ENCODE data around the gene CCDC174. TPM values are rescaled to one million over a fixed set of nuclear protein-coding genes. Genes with fewer than 3 reads are reported as not detected.
"Not testable (repeated sequence)": the region's sequence is repeated elsewhere in the genome, so short reads cannot be mapped to it uniquely, and the experiment has no call there.

Gene CCDC174
- total and polyA plus RNA-seq, 3 experiments from 2014 or later: 16.8 to 34.6 (median 18.2) TPM

DNA sequence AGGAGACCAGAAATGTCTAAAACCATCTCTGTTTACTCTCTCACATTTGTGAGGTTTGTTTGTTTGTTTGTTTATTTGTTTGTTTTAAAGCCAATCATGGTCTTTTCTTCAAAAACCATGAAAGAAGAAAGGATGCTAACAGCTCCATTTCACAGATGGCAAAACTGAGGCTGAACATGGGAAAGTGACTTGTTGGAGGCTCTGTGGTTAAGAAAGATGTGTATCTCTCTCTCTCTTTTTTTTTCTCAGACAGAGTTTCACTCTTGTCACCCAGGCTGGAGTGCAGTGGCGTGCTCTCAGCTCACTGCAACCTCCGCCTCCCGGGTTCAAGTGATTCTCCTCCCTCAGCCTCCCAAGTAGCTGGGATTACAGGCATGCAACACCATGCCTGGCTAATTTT, 42.5 kb upstream of the CCDC174 start:
- POLR2A ChIA-PET; H3K4me1 Mint-ChIP-seq; H3K4me3 ChIP-seq (ENCODE audit: low read length); H3K27ac ChIP-seq (ENCODE audit: low read depth, low read length); H3K9me3 Mint-ChIP-seq; H3K36me3 ChIP-seq (ENCODE audit: insufficient read depth, low read length); H3K4me3 Mint-ChIP-seq; DNase-seq; CTCF ChIA-PET; H3K27me3 ChIP-seq (ENCODE audit: insufficient read depth, low read length, poor library complexity, severe bottlenecking); H3K4me1 ChIP-seq (ENCODE audit: insufficient read depth, low read length); H3K9me3 ChIP-seq (ENCODE audit: low read length); H3K27ac Mint-ChIP-seq; H3K36me3 Mint-ChIP-seq: not testable (repeated sequence)
- peaks cover 36 to 72% of the 10 kb centered on the region in 2 donors for H3K27me3 Mint-ChIP-seq

DNA sequence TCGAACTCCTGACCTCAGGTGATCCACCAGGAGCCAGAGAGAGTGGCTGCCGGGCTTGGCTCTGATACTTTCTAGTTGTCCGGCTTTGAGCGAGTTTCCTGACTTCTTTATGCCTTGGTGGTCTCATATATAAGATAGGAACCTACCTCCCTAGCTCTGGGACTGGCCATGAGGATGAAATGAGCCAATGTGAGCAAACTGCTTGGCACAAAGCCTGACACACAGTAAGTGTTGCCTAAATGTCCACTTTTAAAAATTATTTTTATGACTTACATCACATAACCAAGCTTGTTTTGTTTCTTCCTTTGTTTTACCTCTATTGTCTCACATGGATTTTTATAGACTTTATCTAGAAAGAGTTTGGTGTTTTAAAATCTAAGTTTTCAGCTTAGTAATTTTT, 42.1 kb upstream of the CCDC174 start:
- Histone ChIP-seq H3K27me3 (ENCODE audit: insufficient read depth, low read length, poor library complexity, severe bottlenecking) (no peaks in the 10 kb centered on the region), H3K36me3 (ENCODE audit: insufficient read depth, low read length) (no peaks in the 10 kb centered on the region), H3K27ac (ENCODE audit: low read depth, low read length) (no peak overlapping the region), H3K4me1 (ENCODE audit: insufficient read depth, low read length) (no peaks in the 10 kb centered on the region), H3K9me3 (ENCODE audit: low read length) (no peaks in the 10 kb centered on the region), H3K4me3 (ENCODE audit: low read length) (no peak overlapping the region)
- H3K36me3 Mint-ChIP-seq: no peaks in the 10 kb centered on the region
- POLR2A ChIA-PET: no interaction called here
- no peak for DNase-seq
- H3K4me3 Mint-ChIP-seq: no peak overlapping the region
- no peaks in the 10 kb centered on the region for H3K4me1 Mint-ChIP-seq
- H3K27ac Mint-ChIP-seq: no peak overlapping the region
- H3K9me3 Mint-ChIP-seq: no peaks in the 10 kb centered on the region
- peaks cover 34 to 69% of the 10 kb centered on the region in 2 donors for H3K27me3 Mint-ChIP-seq
- CTCF ChIA-PET: no interaction called here

DNA sequence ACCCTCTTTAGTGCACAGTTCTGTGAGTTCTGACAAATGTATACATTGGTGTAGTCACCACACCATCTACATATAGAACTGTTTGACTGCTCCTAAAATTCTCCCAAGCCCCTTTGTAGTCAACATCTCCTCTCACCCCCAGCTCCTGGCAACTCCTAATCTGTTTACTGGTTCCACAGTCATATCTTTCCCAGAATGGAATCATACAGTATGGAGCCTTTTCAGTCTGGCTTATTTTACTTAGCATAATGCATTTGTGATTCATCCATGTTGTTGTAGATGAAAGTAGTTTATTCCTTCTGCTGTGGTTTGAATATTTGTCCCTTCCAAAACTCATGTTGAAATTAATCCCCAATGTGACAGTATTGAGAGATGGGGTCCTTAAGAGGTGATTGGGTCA, 41.6 kb upstream of the CCDC174 start:
- no peak overlapping the region for H3K27ac ChIP-seq (ENCODE audit: low read depth, low read length)
- no peak for DNase-seq
- Mint-ChIP-seq H3K4me3 (no peak overlapping the region), H3K27me3 (peaks cover 30 to 68% of the 10 kb centered on the region in 2 donors), H3K9me3 (no peaks in the 10 kb centered on the region), H3K36me3 (no peaks in the 10 kb centered on the region), H3K27ac (no peak overlapping the region), H3K4me1 (no peaks in the 10 kb centered on the region)
- no peak overlapping the region for H3K4me3 ChIP-seq (ENCODE audit: low read length)
- no peaks in the 10 kb centered on the region for H3K4me1 ChIP-seq (ENCODE audit: insufficient read depth, low read length)
- H3K27me3 ChIP-seq (ENCODE audit: insufficient read depth, low read length, poor library complexity, severe bottlenecking): no peaks in the 10 kb centered on the region
- no peaks in the 10 kb centered on the region for H3K36me3 ChIP-seq (ENCODE audit: insufficient read depth, low read length)
- H3K9me3 ChIP-seq (ENCODE audit: low read length): no peaks in the 10 kb centered on the region
- POLR2A ChIA-PET: no interaction called here
- CTCF ChIA-PET: no interaction called here

DNA sequence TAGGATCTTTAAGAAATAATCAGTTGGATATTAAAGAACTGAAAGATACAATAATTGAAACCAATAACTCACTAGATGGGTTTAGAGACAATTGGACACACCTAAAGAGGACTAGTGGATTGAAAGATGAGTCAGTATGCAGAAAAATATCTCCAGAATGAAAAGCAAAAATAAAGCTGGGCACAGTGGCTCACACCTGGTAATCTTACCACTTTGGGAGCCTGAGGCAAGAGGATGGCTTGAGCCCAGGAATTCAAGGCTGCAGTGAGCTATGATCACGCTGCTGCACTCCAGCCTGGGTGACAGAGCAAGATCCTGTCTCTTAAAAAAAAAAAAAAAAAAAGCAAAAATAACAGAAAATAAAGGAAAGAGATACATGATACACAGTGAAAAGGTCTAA, 37.4 kb upstream of the CCDC174 start:
- peaks cover 20 to 60% of the 10 kb centered on the region in 2 donors for H3K27me3 Mint-ChIP-seq

DNA sequence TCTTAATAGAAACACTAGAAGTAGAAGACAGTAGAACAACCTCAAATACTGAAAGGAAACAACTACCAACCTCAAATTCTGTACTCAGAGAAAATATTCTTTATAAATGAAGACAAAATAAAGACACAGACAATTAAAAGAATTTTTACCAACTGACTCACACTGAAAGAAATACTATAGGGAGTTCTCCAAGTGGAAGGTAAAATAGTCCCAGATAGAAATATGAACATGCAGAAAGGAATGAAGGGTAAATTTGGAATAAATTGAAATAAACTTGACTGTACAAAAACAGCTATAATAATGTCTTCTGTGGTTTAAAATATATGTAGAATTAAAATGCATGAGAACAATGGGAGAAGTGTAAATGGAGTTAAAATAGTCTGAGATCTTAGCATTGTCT, 36.7 kb upstream of the CCDC174 start:
- ChIA-PET POLR2A (no interaction called here), CTCF (no interaction called here)
- H3K4me3 ChIP-seq (ENCODE audit: low read length): no peak overlapping the region
- no peak overlapping the region for H3K27ac ChIP-seq (ENCODE audit: low read depth, low read length)
- Mint-ChIP-seq H3K27me3 (peaks cover 19 to 63% of the 10 kb centered on the region in 2 donors), H3K27ac (no peak overlapping the region), H3K36me3 (no peaks in the 10 kb centered on the region), H3K4me1 (no peaks in the 10 kb centered on the region), H3K4me3 (no peak overlapping the region), H3K9me3 (no peaks in the 10 kb centered on the region)
- H3K4me1 ChIP-seq (ENCODE audit: insufficient read depth, low read length): no peaks in the 10 kb centered on the region
- DNase-seq: no peak
- no peaks in the 10 kb centered on the region for H3K9me3 ChIP-seq (ENCODE audit: low read length)
- H3K36me3 ChIP-seq (ENCODE audit: insufficient read depth, low read length): no peaks in the 10 kb centered on the region
- peaks cover 4% of the 10 kb centered on the region for H3K27me3 ChIP-seq (ENCODE audit: insufficient read depth, low read length, poor library complexity, severe bottlenecking)

More for the DNA sequence above, 37.4 kb upstream of the CCDC174 start:
- no peaks in the 10 kb centered on the region for H3K36me3 ChIP-seq (ENCODE audit: insufficient read depth, low read length)
- no peak overlapping the region for H3K27ac ChIP-seq (ENCODE audit: low read depth, low read length)
- no peak overlapping the region for H3K27ac Mint-ChIP-seq
- no peaks in the 10 kb centered on the region for H3K9me3 Mint-ChIP-seq
- no peak overlapping the region for H3K4me3 Mint-ChIP-seq
- no peaks in the 10 kb centered on the region for H3K4me1 ChIP-seq (ENCODE audit: insufficient read depth, low read length)
- H3K4me3 ChIP-seq (ENCODE audit: low read length): no peak overlapping the region
- POLR2A ChIA-PET: no interaction called here
- no peaks in the 10 kb centered on the region for H3K9me3 ChIP-seq (ENCODE audit: low read length)
- CTCF ChIA-PET: no interaction called here
- no peaks in the 10 kb centered on the region for H3K4me1 Mint-ChIP-seq
- no peak for DNase-seq
- H3K27me3 ChIP-seq (ENCODE audit: insufficient read depth, low read length, poor library complexity, severe bottlenecking): peaks cover 3% of the 10 kb centered on the region
- no peaks in the 10 kb centered on the region for H3K36me3 Mint-ChIP-seq

DNA sequence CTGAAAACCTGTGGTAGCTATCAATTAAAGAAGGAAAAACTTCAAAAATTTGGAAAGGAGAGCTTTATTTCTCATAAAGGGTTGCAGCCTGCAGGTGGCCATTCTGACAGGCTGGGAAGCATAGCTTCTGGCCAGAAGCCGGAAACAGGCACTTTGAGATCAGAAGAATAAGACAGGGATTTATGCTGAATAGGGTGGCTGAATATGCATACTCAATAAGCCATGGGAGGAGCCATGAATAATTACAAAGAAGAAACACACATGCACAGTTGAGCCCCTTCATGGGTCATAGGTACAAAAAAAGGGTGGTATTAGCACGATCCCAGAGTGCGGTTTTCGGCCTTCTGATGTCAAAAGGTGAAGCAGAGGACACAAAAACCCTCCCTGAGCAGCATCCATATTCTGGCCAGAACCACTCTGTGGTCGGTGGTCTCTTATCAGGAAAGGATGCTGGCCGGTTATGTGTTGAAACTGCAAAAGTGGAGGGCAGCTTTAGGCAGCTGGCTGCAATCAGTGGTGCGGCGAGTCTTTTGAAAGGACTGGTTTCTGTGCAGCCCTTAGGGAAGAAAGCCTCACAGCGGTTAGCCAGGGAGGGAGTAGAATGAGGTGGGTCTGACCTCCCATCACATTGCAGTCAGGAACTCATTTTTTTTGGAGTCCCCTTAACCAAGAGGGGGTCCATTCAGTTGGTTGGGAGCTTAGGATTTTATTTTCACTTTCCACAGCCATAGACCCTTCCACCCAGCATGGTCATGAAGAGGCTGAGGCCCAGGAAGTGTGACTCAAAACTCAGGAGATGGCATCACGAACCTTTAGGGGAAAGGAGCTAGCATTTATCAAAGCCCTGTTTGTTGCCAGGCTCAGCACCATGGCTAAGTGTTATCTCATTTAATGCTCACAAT, 34.7 kb upstream of the CCDC174 start:
- Mint-ChIP-seq H3K27ac (peak overlapping the region in 1 of 8 donors; percentile 78), H3K36me3 (no peaks in the 10 kb centered on the region), H3K4me1 (no peaks in the 10 kb centered on the region), H3K27me3 (peaks cover 10 to 51% of the 10 kb centered on the region in 2 donors), H3K9me3 (no peaks in the 10 kb centered on the region), H3K4me3 (no peak overlapping the region)
- H3K27ac ChIP-seq (ENCODE audit: low read depth, low read length): no peak overlapping the region
- H3K27me3 ChIP-seq (ENCODE audit: insufficient read depth, low read length, poor library complexity, severe bottlenecking): peaks cover 4% of the 10 kb centered on the region
- no peaks in the 10 kb centered on the region for H3K4me1 ChIP-seq (ENCODE audit: insufficient read depth, low read length)
- H3K36me3 ChIP-seq (ENCODE audit: insufficient read depth, low read length): no peaks in the 10 kb centered on the region
- no peaks in the 10 kb centered on the region for H3K9me3 ChIP-seq (ENCODE audit: low read length)
- ChIA-PET CTCF (no interaction called here), POLR2A (no interaction called here)
- H3K4me3 ChIP-seq (ENCODE audit: low read length): no peak overlapping the region
- DNase-seq: no peak

DNA sequence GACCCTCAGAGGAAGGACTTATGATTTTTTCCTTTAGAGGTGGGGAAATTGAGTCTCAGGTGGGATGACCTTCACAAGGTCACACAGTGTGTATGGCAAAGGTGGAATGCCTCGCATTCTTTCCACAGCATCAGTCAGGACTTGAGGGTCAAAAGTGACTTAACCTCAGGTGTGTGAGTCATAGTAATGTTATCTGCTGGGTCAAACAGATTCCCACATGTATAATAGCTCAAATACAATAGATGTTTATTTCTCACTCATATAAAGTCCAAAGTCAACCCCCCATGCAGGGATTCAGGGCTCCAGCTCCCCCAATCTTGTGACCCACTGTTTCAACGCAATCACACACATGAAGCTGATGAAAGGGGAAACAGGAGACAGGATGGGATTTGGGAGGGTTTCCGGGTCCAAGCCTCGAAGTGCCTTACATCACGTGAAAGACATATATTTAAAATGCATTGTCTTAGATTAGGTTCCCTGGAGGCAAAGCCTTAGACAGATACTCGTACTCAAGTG, 34.0 kb upstream of the CCDC174 start:
- Histone ChIP-seq H3K9me3 (ENCODE audit: low read length) (no peaks in the 10 kb centered on the region), H3K27ac (ENCODE audit: low read depth, low read length) (no peak overlapping the region), H3K4me3 (ENCODE audit: low read length) (no peak overlapping the region), H3K36me3 (ENCODE audit: insufficient read depth, low read length) (no peaks in the 10 kb centered on the region), H3K27me3 (ENCODE audit: insufficient read depth, low read length, poor library complexity, severe bottlenecking) (peaks cover 4% of the 10 kb centered on the region), H3K4me1 (ENCODE audit: insufficient read depth, low read length) (no peaks in the 10 kb centered on the region)
- H3K4me3 Mint-ChIP-seq: no peak overlapping the region
- no peak overlapping the region for H3K27ac Mint-ChIP-seq
- H3K4me1 Mint-ChIP-seq: no peaks in the 10 kb centered on the region
- DNase-seq: no peak
- CTCF ChIA-PET: no interaction called here
- H3K27me3 Mint-ChIP-seq: peaks cover 11 to 44% of the 10 kb centered on the region in 2 donors
- POLR2A ChIA-PET: no interaction called here
- H3K36me3 Mint-ChIP-seq: no peaks in the 10 kb centered on the region
- H3K9me3 Mint-ChIP-seq: no peaks in the 10 kb centered on the region

DNA sequence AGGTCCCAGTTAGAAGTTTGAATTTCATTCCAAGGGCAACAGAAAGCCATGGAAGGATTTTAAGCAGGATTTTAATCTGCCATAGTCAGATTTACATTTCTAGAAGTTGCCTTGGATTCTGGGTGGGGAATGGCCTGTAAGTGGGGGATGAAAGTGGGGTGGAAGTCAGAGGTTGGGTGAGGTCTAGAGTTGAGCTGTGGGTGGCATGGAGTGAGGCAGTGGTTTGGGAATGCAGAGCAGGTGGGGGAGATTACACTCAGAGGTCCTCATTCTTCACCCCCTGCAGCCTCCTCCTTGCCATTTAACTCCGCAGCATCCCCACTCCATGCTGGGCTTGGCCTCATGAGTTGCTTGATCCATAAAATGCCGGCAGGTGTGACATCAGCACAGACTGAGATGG, 32.0 kb upstream of the CCDC174 start:
- CTCF ChIA-PET: no interaction called here
- Mint-ChIP-seq H3K27me3 (peaks cover 9 to 35% of the 10 kb centered on the region in 2 donors), H3K9me3 (no peaks in the 10 kb centered on the region), H3K27ac (no peak overlapping the region), H3K36me3 (no peaks in the 10 kb centered on the region), H3K4me3 (no peak overlapping the region), H3K4me1 (no peaks in the 10 kb centered on the region)
- no peak overlapping the region for H3K27ac ChIP-seq (ENCODE audit: low read depth, low read length)
- H3K27me3 ChIP-seq (ENCODE audit: insufficient read depth, low read length, poor library complexity, severe bottlenecking): peaks cover 4% of the 10 kb centered on the region
- no peak for DNase-seq
- H3K4me3 ChIP-seq (ENCODE audit: low read length): no peak overlapping the region
- POLR2A ChIA-PET: no interaction called here
- no peaks in the 10 kb centered on the region for H3K4me1 ChIP-seq (ENCODE audit: insufficient read depth, low read length)
- H3K9me3 ChIP-seq (ENCODE audit: low read length): no peaks in the 10 kb centered on the region
- H3K36me3 ChIP-seq (ENCODE audit: insufficient read depth, low read length): no peaks in the 10 kb centered on the region
